NB4 (cell line): ENCODE data around the gene CHRNB2.

Experiments
- DNase-seq: peaks from one replicate; pipeline ENCODE4 v3.0.0; 2010; ENCODE audit warnings: low read depth
- H3K4me3 ChIP-seq: one replicate; pipeline ENCODE4 v1.5.1; 2011; ENCODE audit warnings: mild to moderate bottlenecking, low read depth, low read length, moderate library complexity
- MYC ChIP-seq: IDR thresholded peaks from 2 replicates; pipeline ENCODE4 v1.6.1; 2011; ENCODE audit warnings: low read depth, low read length
- POLR2A ChIP-seq: IDR thresholded peaks from 2 replicates; pipeline ENCODE4 v1.6.1; 2011; ENCODE audit warnings: mild to moderate bottlenecking; ENCODE audit not compliant: insufficient read length; ENCODE audit errors: extremely low read depth
- TF ChIP-seq, protein P1 (sequence below): IDR thresholded peaks from one replicate; pipeline ENCODE4 v1.5.1; 2012; ENCODE audit warnings: low read depth, low read length
- TF ChIP-seq, protein P2 (sequence below): IDR thresholded peaks from 2 replicates; pipeline ENCODE4 v1.6.1; 2011; ENCODE audit warnings: low read depth, low read length

CHRNB2 gene

DNA sequence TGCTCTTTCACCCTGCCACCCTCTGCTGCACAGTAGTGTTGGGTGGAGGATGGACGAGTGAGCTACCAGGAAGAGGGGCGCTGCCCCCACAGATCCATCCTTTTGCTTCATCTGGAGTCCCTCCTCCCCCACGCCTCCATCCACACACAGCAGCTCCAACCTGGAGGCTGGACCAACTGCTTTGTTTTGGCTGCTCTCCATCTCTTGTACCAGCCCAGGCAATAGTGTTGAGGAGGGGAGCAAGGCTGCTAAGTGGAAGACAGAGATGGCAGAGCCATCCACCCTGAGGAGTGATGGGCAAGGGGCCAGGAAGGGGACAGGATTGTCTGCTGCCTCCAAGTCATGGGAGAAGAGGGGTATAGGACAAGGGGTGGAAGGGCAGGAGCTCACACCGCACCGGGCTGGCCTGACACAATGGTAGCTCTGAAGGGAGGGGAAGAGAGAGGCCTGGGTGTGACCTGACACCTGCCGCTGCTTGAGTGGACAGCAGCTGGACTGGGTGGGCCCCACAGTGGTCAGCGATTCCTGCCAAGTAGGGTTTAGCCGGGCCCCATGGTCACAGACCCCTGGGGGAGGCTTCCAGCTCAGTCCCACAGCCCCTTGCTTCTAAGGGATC lies 8.5 kb downstream of the CHRNB2 start:
- DNase-seq: no peak
- TF ChIP-seq, protein P1, sequence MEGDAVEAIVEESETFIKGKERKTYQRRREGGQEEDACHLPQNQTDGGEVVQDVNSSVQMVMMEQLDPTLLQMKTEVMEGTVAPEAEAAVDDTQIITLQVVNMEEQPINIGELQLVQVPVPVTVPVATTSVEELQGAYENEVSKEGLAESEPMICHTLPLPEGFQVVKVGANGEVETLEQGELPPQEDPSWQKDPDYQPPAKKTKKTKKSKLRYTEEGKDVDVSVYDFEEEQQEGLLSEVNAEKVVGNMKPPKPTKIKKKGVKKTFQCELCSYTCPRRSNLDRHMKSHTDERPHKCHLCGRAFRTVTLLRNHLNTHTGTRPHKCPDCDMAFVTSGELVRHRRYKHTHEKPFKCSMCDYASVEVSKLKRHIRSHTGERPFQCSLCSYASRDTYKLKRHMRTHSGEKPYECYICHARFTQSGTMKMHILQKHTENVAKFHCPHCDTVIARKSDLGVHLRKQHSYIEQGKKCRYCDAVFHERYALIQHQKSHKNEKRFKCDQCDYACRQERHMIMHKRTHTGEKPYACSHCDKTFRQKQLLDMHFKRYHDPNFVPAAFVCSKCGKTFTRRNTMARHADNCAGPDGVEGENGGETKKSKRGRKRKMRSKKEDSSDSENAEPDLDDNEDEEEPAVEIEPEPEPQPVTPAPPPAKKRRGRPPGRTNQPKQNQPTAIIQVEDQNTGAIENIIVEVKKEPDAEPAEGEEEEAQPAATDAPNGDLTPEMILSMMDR: no peak
- TF ChIP-seq, protein P2, sequence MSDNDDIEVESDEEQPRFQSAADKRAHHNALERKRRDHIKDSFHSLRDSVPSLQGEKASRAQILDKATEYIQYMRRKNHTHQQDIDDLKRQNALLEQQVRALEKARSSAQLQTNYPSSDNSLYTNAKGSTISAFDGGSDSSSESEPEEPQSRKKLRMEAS: no peak
- TF ChIP-seq POLR2A (no peak), MYC (no peak)
- no peak overlapping the region for H3K4me3 ChIP-seq

DNA sequence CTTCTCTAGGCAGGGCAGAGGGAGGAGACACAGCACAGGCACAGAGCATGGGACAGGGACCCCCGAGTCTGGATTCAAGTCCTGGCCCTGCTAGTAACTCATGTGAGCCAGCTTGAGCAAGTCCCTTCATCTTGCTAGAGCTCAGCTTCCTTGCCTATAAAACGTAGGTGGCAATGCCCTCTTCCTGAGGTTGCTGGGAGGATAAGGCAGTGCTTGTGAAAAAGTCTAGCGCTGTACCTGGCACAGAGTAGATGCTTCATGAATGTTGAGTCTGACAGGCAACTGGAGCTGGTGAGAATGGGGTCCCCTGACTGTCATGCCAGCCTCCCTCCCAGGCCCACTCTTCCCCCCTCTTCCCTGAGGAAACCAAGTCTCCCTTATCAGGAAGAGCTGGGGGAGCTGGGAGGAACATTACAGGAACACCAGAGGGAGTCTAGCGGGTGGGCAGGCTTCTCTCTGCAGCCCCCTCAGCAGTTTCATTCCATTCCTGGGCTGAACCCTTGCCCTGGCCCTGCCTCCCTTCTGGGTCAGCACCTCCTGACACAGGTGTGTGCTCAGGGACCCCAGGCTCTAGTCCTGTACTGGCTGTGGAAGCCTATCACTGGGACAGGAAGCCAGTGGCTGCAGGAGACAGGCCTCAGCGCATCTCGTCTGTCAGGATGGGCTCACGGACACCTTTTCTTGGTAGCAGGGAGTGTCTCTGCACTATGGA lies 9.9 kb downstream of the CHRNB2 start:
- TF ChIP-seq MYC (no peak), POLR2A (no peak)
- TF ChIP-seq, protein P1: no peak
- TF ChIP-seq, protein P2: no peak
- no peak overlapping the region for H3K4me3 ChIP-seq
- no peak for DNase-seq

DNA sequence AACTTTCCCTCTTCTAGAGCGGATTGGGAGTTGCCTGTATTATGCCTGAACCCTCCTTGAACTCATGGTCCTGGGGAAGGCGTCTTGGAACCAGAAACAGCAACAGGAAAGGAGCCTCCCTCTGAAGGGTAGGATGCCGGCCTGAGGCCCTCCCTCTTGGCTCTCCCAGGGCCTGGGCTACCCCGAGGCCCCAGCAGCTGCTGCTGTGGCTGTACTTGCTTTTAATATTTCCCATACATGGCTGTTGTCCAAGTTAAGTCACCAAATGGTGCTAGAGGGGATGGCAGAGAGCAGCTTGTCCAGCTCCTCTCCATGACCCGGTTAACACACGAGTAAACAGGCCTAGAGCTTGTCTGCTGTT lies 10.5 kb downstream of the CHRNB2 start:
- TF ChIP-seq MYC (no peak), POLR2A (no peak)
- TF ChIP-seq, protein P2: no peak
- TF ChIP-seq, protein P1: no peak
- no peak for DNase-seq
- no peak overlapping the region for H3K4me3 ChIP-seq

DNA sequence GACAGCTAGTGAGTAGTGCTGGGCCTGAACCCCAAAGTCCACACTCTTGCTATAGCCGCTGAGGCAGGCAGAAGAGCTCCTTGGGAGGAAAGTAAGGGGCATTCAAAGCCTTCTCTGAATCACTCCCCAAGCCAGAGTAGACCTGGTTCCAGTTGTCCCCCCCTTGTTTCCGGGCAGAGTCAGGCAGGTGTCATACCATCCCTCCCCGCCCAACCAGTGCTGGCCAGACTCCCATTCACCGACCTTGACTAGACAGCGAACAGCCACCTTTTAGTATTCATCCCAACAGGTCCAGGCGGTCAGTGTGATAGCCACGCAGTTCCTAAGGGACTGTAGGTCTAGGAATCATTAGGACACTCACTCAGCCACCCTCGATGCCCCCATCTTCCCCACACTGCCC lies 11.8 kb downstream of the CHRNB2 start:
- TF ChIP-seq, protein P2: no peak
- TF ChIP-seq, protein P1: no peak
- TF ChIP-seq POLR2A (no peak), MYC (no peak)
- DNase-seq: no peak
- no peak overlapping the region for H3K4me3 ChIP-seq

DNA sequence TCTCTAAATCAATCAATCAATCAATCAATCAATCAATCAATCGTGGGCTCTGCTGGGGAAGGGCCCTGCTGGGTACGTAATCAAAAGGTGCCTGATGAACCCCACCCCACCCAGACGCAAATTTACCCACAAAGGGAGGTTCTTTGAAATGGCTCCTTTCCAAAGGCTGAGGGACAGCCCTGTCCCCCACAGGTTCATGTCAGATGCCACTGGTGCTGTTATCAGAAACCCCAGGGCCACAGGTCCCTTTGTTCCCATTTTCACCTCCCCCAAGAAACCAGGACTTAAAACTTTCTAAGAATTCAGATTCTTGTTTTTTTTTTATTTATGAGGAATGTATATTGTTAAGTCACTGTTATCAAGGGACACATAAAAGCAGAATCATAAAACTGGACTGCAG lies 14.2 kb downstream of the CHRNB2 start:
- no peak for TF ChIP-seq POLR2A
- TF ChIP-seq, protein P1: no peak
- no peak for DNase-seq

DNA sequence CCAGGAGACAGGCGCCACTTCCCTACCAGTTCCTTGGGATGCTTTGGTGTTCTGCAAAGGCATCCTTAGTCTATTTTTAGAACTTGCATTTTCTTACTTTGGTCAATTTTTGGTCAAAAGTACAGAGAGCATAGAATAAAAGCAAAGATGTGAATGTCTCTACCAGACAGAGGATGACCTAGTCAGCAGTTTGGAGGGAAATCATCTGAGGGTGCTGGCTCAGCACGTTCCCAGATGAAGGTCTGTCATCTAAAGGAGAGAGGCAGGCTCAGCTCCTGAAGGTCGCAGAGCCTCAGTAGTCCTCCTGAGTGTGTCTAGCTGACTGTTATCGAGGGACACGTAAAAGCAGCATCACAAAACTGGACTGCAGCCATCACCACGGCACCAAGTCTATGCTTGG lies 15.3 kb downstream of the CHRNB2 start:
- TF ChIP-seq, protein P2: no peak
- TF ChIP-seq, protein P1: no peak
- TF ChIP-seq MYC: no peak
- no peak for TF ChIP-seq POLR2A
- H3K4me3 ChIP-seq: no peak overlapping the region
- DNase-seq: no peak

More for the DNA sequence above, 14.2 kb downstream of the CHRNB2 start:
- H3K4me3 ChIP-seq: no peak overlapping the region
